Omental fat pad (tissue), 4 donors: ENCODE measurements around the gene ARHGAP26. TPM values are rescaled to one million over a fixed set of nuclear protein-coding genes. Genes with fewer than 3 reads are reported as not detected.

Experiments used
- ATAC-seq: fragments of 150-250 bp; one replicate; pipeline ENCODE4 v1.9.1; 2016; ENCODE audit warnings: mild to moderate bottlenecking, moderate library complexity; ENCODE audit not compliant: low FRiP score
- DNase-seq: peaks from one replicate; pipeline ENCODE4 v3.0.0-alpha.2; 2019; ENCODE audit warnings: low spot score
- CTCF ChIP-seq, 3 donors: fragments of 450-650 bp; IDR thresholded peaks; one replicate each; pipeline ENCODE4 v1.5.1; 2016 to 2017; ENCODE audit warnings: antibody characterized with exemption in 3 of 3, mild to moderate bottlenecking in 3 of 3, moderate library complexity in 2 of 3
- total RNA-seq, 4 donors: library from RNA; depleted of rRNA; stranded (reverse); fragments of >200 nt; gene quantifications; one replicate each; pipeline ENCODE4 v1.1.0, GENCODE V29; 2016

Gene ARHGAP26
- total RNA-seq, 4 donors from 2014 or later, result 40.4 to 134 (median 63.6) TPM

- no peak for TF ChIP-seq CTCF (IDR thresholded peaks at IDR 0.05)
- ATAC-seq (no peak), DNase-seq (no peak)
Measured at GRCh38 chr5:143006501-143006900, 236.3 kb downstream of the ARHGAP26 start.

DNA sequence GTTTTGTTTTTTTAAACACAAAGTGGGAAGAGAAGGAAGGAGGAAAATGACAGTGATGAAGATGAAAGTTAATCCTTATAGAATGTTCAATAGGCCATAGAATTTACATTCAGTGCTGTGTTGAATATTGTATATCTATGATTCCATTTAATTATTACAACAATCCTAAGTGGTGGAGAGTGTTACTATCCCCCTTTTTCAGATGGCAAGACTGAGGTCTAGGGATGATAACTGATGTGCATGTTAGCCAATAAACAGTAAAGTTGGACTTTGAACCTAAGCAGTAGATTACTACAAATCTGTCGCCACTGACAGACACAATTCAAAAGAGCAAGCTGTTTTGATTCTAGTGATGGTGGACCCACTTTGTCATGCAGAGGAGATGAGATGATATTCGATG, 237.9 kb downstream of the ARHGAP26 start:
- no peak for ATAC-seq
- DNase-seq, result no peak
- TF ChIP-seq CTCF (IDR thresholded peaks at IDR 0.05), result no peak

- no peak for DNase-seq
- TF ChIP-seq CTCF (IDR thresholded peaks at IDR 0.05), result no peak
Measured at GRCh38 chr5:143008809-143009521, 238.8 kb downstream of the ARHGAP26 start.

DNA sequence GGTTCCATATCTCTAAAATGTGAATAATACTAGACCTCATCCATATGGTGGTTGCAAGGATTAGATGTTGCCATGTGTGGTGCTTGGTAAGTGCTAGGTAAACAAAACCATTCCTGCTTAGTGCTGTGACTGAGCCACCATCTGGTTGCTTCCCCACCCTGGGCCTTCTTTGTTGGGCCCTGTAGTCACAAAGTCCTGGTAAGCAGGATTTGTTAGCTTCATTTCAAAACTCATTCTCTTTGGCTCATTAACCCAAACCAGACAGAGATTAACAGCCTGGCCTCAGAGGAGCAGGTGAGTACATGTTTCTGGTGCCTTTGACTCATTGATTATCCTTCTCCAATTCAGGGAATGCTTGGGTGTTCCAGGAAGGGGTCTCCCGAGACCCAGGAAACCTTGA, 240.2 kb downstream of the ARHGAP26 start:
- ATAC-seq (no peak), DNase-seq (no peak)
- no peak for TF ChIP-seq CTCF (IDR thresholded peaks at IDR 0.05)

More at GRCh38 chr5:143008809-143009521, 238.8 kb downstream of the ARHGAP26 start:
- peak; percentile 51 for ATAC-seq

- no peak for DNase-seq
- peak; percentile 41 for ATAC-seq
- no peak for TF ChIP-seq CTCF (IDR thresholded peaks at IDR 0.05)
Measured at GRCh38 chr5:143011585-143011984, 241.4 kb downstream of the ARHGAP26 start.

DNA sequence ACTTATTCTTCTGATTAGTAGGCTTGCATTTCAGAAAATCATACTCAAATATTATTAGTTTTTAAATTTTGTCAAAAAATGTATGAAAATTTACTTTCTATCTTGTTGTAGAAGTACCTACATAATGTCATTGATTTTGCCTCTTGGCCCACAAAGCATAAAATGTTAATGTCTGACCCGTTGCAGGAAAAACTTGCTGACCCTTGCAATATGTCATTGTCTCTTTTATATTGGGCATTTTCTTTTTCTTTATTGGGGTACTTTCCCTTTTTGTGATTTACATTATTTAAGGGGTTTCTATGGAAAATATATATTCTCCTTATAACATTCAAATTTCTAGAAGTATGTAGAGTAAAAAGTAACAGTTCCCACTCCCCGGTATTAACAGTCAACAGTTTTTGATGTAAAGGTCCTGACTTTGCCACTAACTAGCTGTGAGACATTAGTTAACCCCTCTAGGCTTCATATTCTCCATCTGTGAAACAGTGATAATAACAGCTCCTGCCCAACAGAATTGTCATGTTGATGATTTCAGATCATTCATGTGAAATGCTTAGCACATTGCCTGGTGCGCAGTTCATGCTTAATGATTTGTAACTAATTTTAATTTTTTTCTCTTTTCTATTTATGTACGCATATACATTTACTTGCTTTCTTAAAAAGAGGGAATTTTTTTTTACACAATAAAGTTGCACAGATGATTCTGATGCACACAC, 243.2 kb downstream of the ARHGAP26 start:
- TF ChIP-seq CTCF (IDR thresholded peaks at IDR 0.05), result no peak
- DNase-seq, result no peak
- ATAC-seq, result no peak
